BJ (cell line): ENCODE results near the gene SND1. TPM values are rescaled to one million over a fixed set of nuclear protein-coding genes. Genes with fewer than 3 reads are reported as not detected.

Experiments
- CTCF ChIA-PET: fragments of 350-600 bp; formaldehyde crosslinking; extraction: SDS; loops from one replicate; lab custom pipeline; 2021; ENCODE audit warnings: antibody characterized with exemption, inconsistent platforms; lab: Yijun Ruan, JAX
- POLR2A ChIA-PET: fragments of 300-600 bp; sonication (Branson Sonifier 250); formaldehyde crosslinking; extraction: SDS; loops from one replicate; lab custom pipeline; 2021; ENCODE audit warnings: antibody characterized with exemption; lab: Charles Lee
- DNase-seq: peaks from one replicate; pipeline ENCODE4 v3.0.0-alpha.2; 2011; ENCODE audit warnings: low read depth
- H3K27me3 ChIP-seq: 2 replicates; pipeline ENCODE4 v1.6.0; 2011; ENCODE audit warnings: low read length; ENCODE audit not compliant: control insufficient read depth, insufficient read depth
- H3K36me3 ChIP-seq: 2 replicates; pipeline ENCODE4 v1.5.1; 2011; ENCODE audit warnings: low read length; ENCODE audit not compliant: control insufficient read depth, insufficient read depth
- H3K4me3 ChIP-seq: 2 replicates; pipeline ENCODE4 v1.5.1; 2011; ENCODE audit warnings: low read depth, mild to moderate bottlenecking, control low read depth, low read length
- CTCF ChIP-seq: IDR thresholded peaks from 2 replicates; pipeline ENCODE4 v1.5.1; 2011; ENCODE audit warnings: low read depth, mild to moderate bottlenecking, control low read depth, inconsistent platforms, low read length, moderate library complexity; ENCODE audit not compliant: insufficient read depth
- polyA plus RNA-seq: library from polyadenylated mRNA; depleted of rRNA; stranded (reverse); fragments of >200 nt; gene quantifications from 2 replicates; pipeline ENCODE4 v1.2.3, GENCODE V29; 2011

Gene SND1
- polyA plus RNA-seq, 1 experiment, result 203 TPM

GRCh38 chr7:127998671-127999070, 346.7 kb downstream of the SND1 start:
- H3K36me3 ChIP-seq, result peaks cover 2% of the 10 kb centered on the region; the same call in 1 of the 2 replicates
- H3K4me3 ChIP-seq, result no peak overlapping the region
- no peaks in the 10 kb centered on the region for H3K27me3 ChIP-seq
- TF ChIP-seq CTCF, result no peak
- ChIA-PET CTCF (no interaction called here), POLR2A (no interaction called here)
- no peak for DNase-seq

- no peak for DNase-seq
- Histone ChIP-seq H3K4me3 (no peak overlapping the region), H3K27me3 (no peaks in the 10 kb centered on the region), H3K36me3 (0 out of 2 replicates have a peak, but pooled peaks cover 1% of the 10 kb centered on the region)
- ChIA-PET CTCF (interaction anchor here (1.2 kb wide), 1 partner anchor 208 kb away, joined by 5 read pairs; no protein-coding TSS in a partner anchor), POLR2A (no interaction called here)
- no peak for TF ChIP-seq CTCF
These were observed 348.1 kb downstream of the SND1 start for GRCh38 chr7:128000048-128000447.

- Histone ChIP-seq H3K27me3 (no peaks in the 10 kb centered on the region), H3K4me3 (no peak overlapping the region), H3K36me3 (0 out of 2 replicates have a peak, but pooled peaks cover 1% of the 10 kb centered on the region)
- DNase-seq, result no peak
- TF ChIP-seq CTCF, result no peak
- ChIA-PET POLR2A (no interaction called here), CTCF (no interaction called here)
These were observed 348.9 kb downstream of the SND1 start for GRCh38 chr7:128000854-128001265.

GRCh38 chr7:128003167-128003566, 351.2 kb downstream of the SND1 start:
- 0 out of 2 replicates have a peak, but pooled peaks cover 1% of the 10 kb centered on the region for H3K36me3 ChIP-seq
- H3K27me3 ChIP-seq, result no peaks in the 10 kb centered on the region
- TF ChIP-seq CTCF, result no peak
- DNase-seq, result no peak
- POLR2A ChIA-PET, result interaction anchor here (0.6 kb wide), 1 partner anchor 40 kb away, joined by 4 read pairs; no protein-coding TSS in a partner anchor
- no peak overlapping the region for H3K4me3 ChIP-seq
- CTCF ChIA-PET, result interaction anchor here (0.9 kb wide), 1 partner anchor 15 kb away, joined by 3 read pairs; no protein-coding TSS in a partner anchor

GRCh38 chr7:128003787-128004186, 351.8 kb downstream of the SND1 start:
- no peak for TF ChIP-seq CTCF
- no peak for DNase-seq
- POLR2A ChIA-PET, result interaction anchor here (0.6 kb wide), 1 partner anchor 41 kb away, joined by 4 read pairs; no protein-coding TSS in a partner anchor
- H3K36me3 ChIP-seq, result 0 out of 2 replicates have a peak, but pooled peaks cover 1% of the 10 kb centered on the region
- no peak overlapping the region for H3K4me3 ChIP-seq
- CTCF ChIA-PET, result interaction anchor here (0.6 to 0.9 kb wide), 2 partner anchors 12 to 15 kb away, joined by 3 read pairs; no protein-coding TSS in a partner anchor
- no peaks in the 10 kb centered on the region for H3K27me3 ChIP-seq
